ENCODE measurements around the gene OR6A2.
"Not testable (repeated sequence)": the region's sequence is repeated elsewhere in the genome, so short reads cannot be mapped to it uniquely, and the experiment has no call there.

Gene OR6A2

GRCh38 chr11:6799402-6799801 is at the start of gene OR6A2:
Gene OR6A2, minus strand, starts transcription at chr11:6799689. Its CDS starts 3,981 bp downstream, at chr11:6795708.
- no peak for DNase-seq (ENCODE audit: low spot score)

- no peak for DNase-seq (ENCODE audit: low spot score)
Measured at GRCh38 chr11:6845383-6845782, 45.9 kb upstream of the OR6A2 start, which contains the start of gene OR10A5. Gene OR10A5, plus strand, starts transcription at chr11:6845683. Its CDS starts 0 bp downstream, at chr11:6845683.

- DNase-seq (ENCODE audit: low spot score) = no peak
Measured at GRCh38 chr11:6844356-6844755, 44.9 kb upstream of the OR6A2 start.

- DNase-seq (ENCODE audit: low spot score) = no peak
Measured at GRCh38 chr11:6843670-6844069, 44.2 kb upstream of the OR6A2 start.

- no peak for DNase-seq (ENCODE audit: low spot score)
Measured at GRCh38 chr11:6841694-6842093, 42.2 kb upstream of the OR6A2 start.

GRCh38 chr11:6834021-6834420 is 34.5 kb upstream of the OR6A2 start:
- no peak for DNase-seq (ENCODE audit: low spot score)

GRCh38 chr11:6833356-6833755 is 33.9 kb upstream of the OR6A2 start:
- no peak for DNase-seq (ENCODE audit: low spot score)

GRCh38 chr11:6828103-6828502 is 28.6 kb upstream of the OR6A2 start:
- DNase-seq (ENCODE audit: low spot score) = no peak

- no peak for DNase-seq (ENCODE audit: low spot score)
Measured at GRCh38 chr11:6825231-6825744, 25.8 kb upstream of the OR6A2 start.

GRCh38 chr11:6824136-6824823 is 24.8 kb upstream of the OR6A2 start:
- DNase-seq (ENCODE audit: low spot score) = no peak

- DNase-seq (ENCODE audit: low spot score) = no peak
Measured at GRCh38 chr11:6818967-6819366, 19.5 kb upstream of the OR6A2 start.

GRCh38 chr11:6817694-6818093 is 18.2 kb upstream of the OR6A2 start:
- DNase-seq (ENCODE audit: low spot score) = no peak

GRCh38 chr11:6813656-6814055 is 14.2 kb upstream of the OR6A2 start:
- no peak for DNase-seq (ENCODE audit: low spot score)

- DNase-seq (ENCODE audit: low spot score) = peak; percentile 28
Measured at GRCh38 chr11:6812390-6813005, 13.0 kb upstream of the OR6A2 start.

- DNase-seq (ENCODE audit: low spot score) = not testable (repeated sequence)
Measured at GRCh38 chr11:6801075-6801474, 1.6 kb upstream of the OR6A2 start.

- no peak for DNase-seq (ENCODE audit: low spot score)
Measured at GRCh38 chr11:6794639-6795038, 4.8 kb downstream of the OR6A2 start.

- DNase-seq (ENCODE audit: low spot score) = no peak
Measured at GRCh38 chr11:6790546-6790945, 8.9 kb downstream of the OR6A2 start.

GRCh38 chr11:6782720-6783119 is 16.8 kb downstream of the OR6A2 start, which contains the start of gene OR2AG1:
Gene OR2AG1, plus strand, starts transcription at chr11:6783020. Its CDS starts 2,018 bp downstream, at chr11:6785038.
- no peak for DNase-seq (ENCODE audit: low spot score)

- DNase-seq (ENCODE audit: low spot score) = no peak
Measured at GRCh38 chr11:6780829-6781228, 18.7 kb downstream of the OR6A2 start.

GRCh38 chr11:6778518-6778917 is 21.0 kb downstream of the OR6A2 start:
- no peak for DNase-seq (ENCODE audit: low spot score)

GRCh38 chr11:6771926-6772893 is 27.3 kb downstream of the OR6A2 start, which contains the start of gene OR2AG2:
Gene OR2AG2, minus strand, starts transcription at chr11:6771976. Its CDS starts 3,019 bp downstream, at chr11:6768957.
- DNase-seq (ENCODE audit: low spot score) = no peak

- peak; percentile 69 for DNase-seq (ENCODE audit: low spot score)
Measured at GRCh38 chr11:6757373-6757967, 42.0 kb downstream of the OR6A2 start.
